Neural cell (in vitro differentiated cells): ENCODE data around the gene STON2. TPM values are rescaled to one million over a fixed set of nuclear protein-coding genes. Genes with fewer than 3 reads are reported as not detected.
A peak's percentile ranks its signal among the peaks of the same experiment; 100 is the strongest.

ENCODE experiments used
- H2AFZ ChIP-seq: fragments of 200-600, 300-800 bp; sonication (generic), shearing (Covaris generic); 2 replicates; pipeline ENCODE4 v1.6.0; 2014; ENCODE audit warnings: low read depth, mild to moderate bottlenecking, antibody characterized with exemption, low read length, moderate library complexity
- H3F3A ChIP-seq: fragments of 200-600 bp; shearing (Covaris generic); 2 replicates; pipeline ENCODE4 v1.6.1; 2016; ENCODE audit warnings: mild to moderate bottlenecking, moderate library complexity, mixed read lengths, antibody characterized with exemption, low read length; ENCODE audit not compliant: insufficient read depth, poor library complexity, severe bottlenecking
- H3K27ac ChIP-seq: fragments of 200-600, 300-800 bp; sonication (generic), shearing (Covaris generic); 2 replicates; pipeline ENCODE4 v1.5.1; 2014; ENCODE audit warnings: mild to moderate bottlenecking, low read length, moderate library complexity
- H3K27me3 ChIP-seq: fragments of 300-800, 200-600 bp; sonication (generic), shearing (Covaris generic); 2 replicates; pipeline ENCODE4 v1.6.0; 2014; ENCODE audit warnings: mild to moderate bottlenecking, low read depth, low read length, moderate library complexity; ENCODE audit not compliant: insufficient read depth
- H3K36me3 ChIP-seq: fragments of 300-800, 200-600 bp; sonication (generic), shearing (Covaris generic); 2 replicates; pipeline ENCODE4 v1.5.1; 2014; ENCODE audit warnings: mild to moderate bottlenecking, antibody characterized with exemption, low read length, moderate library complexity; ENCODE audit not compliant: insufficient read depth
- H3K4me2 ChIP-seq: fragments of 300-800, 200-600 bp; sonication (generic), shearing (Covaris generic); 2 replicates; pipeline ENCODE4 v1.6.0; 2014; ENCODE audit warnings: mild to moderate bottlenecking, low read length
- H3K4me3 ChIP-seq: fragments of 300-800, 200-600 bp; sonication (generic), shearing (Covaris generic); 2 replicates; pipeline ENCODE4 v1.5.1; 2014; ENCODE audit warnings: mild to moderate bottlenecking, low read length, moderate library complexity
- H3K79me2 ChIP-seq: fragments of 200-600 bp; shearing (Covaris generic); replicated peaks from 2 replicates; pipeline ENCODE4 v1.6.0; 2014; ENCODE audit warnings: mild to moderate bottlenecking, low read length, moderate library complexity; ENCODE audit not compliant: insufficient read depth
- H3K9ac ChIP-seq: fragments of 300-800, 200-600 bp; sonication (generic), shearing (Covaris generic); 2 replicates; pipeline ENCODE4 v1.6.1; 2016; ENCODE audit warnings: mild to moderate bottlenecking, low read length, mixed read lengths
- H3K9me2 ChIP-seq: fragments of 200-600 bp; shearing (Covaris generic); 2 replicates; pipeline ENCODE4 v1.6.1; 2016; ENCODE audit warnings: mild to moderate bottlenecking, low read length, mixed read lengths; ENCODE audit not compliant: insufficient read depth
- H3K9me3 ChIP-seq: fragments of 200-600, 300-800 bp; sonication (generic), shearing (Covaris generic); 2 replicates; pipeline ENCODE4 v1.6.1; 2016; ENCODE audit warnings: mild to moderate bottlenecking, mixed run types, low read length, moderate library complexity, mixed read lengths
- H4K20me1 ChIP-seq: fragments of 200-600 bp; shearing (Covaris generic); 2 replicates; pipeline ENCODE4 v1.6.1; 2016; ENCODE audit warnings: mild to moderate bottlenecking, mixed run types; ENCODE audit not compliant: insufficient read depth
- EP300 ChIP-seq: fragments of 450-650 bp; conservative IDR thresholded peaks from 2 replicates; pipeline ENCODE4 v1.6.1; 2014; ENCODE audit warnings: antibody characterized with exemption, mild to moderate bottlenecking, moderate library complexity; ENCODE audit not compliant: poor library complexity, severe bottlenecking
- EZH2 ChIP-seq: fragments of 200-600, 300-800 bp; shearing (Covaris generic), sonication (generic); IDR thresholded peaks from 2 replicates; pipeline ENCODE4 v1.6.1; 2014; ENCODE audit warnings: antibody characterized with exemption, low read length, borderline replicate concordance, mild to moderate bottlenecking; ENCODE audit not compliant: insufficient read depth, poor library complexity, severe bottlenecking
- MXI1 ChIP-seq: fragments of 450-650 bp; conservative IDR thresholded peaks from 2 replicates; pipeline ENCODE4 v1.6.1; 2014; ENCODE audit warnings: antibody characterized with exemption, mild to moderate bottlenecking; ENCODE audit not compliant: poor library complexity, severe bottlenecking
- POLR2AphosphoS5 ChIP-seq: IDR thresholded peaks from 2 replicates; pipeline ENCODE4 v1.6.1; 2012
- RAD21 ChIP-seq: fragments of 450-650 bp; conservative IDR thresholded peaks from 2 replicates; pipeline ENCODE4 v1.6.1; 2014; ENCODE audit warnings: antibody characterized with exemption, mild to moderate bottlenecking, moderate library complexity
- SMC3 ChIP-seq: fragments of 450-650 bp; conservative IDR thresholded peaks from 2 replicates; pipeline ENCODE4 v1.6.1; 2014; ENCODE audit warnings: antibody characterized with exemption, mild to moderate bottlenecking, moderate library complexity; ENCODE audit not compliant: poor library complexity
- TAF1 ChIP-seq: IDR thresholded peaks from 2 replicates; pipeline ENCODE4 v1.6.1; 2012; ENCODE audit warnings: low read depth
- polyA plus RNA-seq: library from polyadenylated mRNA; depleted of rRNA; stranded (reverse); fragments of >200 nt; gene quantifications from 2 replicates; pipeline ENCODE4 v1.2.3, GENCODE V29; 2014
- TF ChIP-seq, protein P1 (sequence below): fragments of 450-650 bp; IDR thresholded peaks from 2 replicates; pipeline ENCODE4 v1.5.1; 2014; ENCODE audit warnings: antibody characterized with exemption, mild to moderate bottlenecking, moderate library complexity; ENCODE audit not compliant: poor library complexity, severe bottlenecking
- TF ChIP-seq, protein P2 (sequence below): IDR thresholded peaks from 2 replicates; pipeline ENCODE4 v1.6.1; 2012; ENCODE audit warnings: borderline replicate concordance

STON2 gene
- polyA plus RNA-seq, 1 donor from 2014 or later, result 11.3 TPM

DNA sequence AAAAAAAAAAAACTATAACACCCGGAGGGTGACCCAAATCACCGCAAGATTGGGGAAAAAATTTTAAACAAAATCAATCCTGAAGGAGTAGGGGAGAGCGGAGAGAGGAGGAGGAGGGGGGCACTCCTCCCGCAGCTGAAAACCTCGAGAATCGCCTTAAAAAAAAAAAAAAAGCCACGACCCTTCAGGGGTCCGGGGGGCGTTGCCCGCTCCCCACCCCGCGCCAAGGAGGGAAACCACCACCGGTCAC lies 179.6 kb downstream of the STON2 start:
- peak overlapping the region; percentile 79 for H3K4me3 ChIP-seq
- H3K9me2 ChIP-seq, result no peaks in the 10 kb centered on the region
- H2AFZ ChIP-seq, result no peak overlapping the region
- H3K27me3 ChIP-seq, result no peaks in the 10 kb centered on the region
- no peaks in the 10 kb centered on the region for H3K9me3 ChIP-seq
- H4K20me1 ChIP-seq, result no peaks in the 10 kb centered on the region
- peaks cover 5% of the 10 kb centered on the region for H3K36me3 ChIP-seq
- peaks cover 11% of the 10 kb centered on the region for H3F3A ChIP-seq
- TF ChIP-seq SMC3 (no peak), RAD21 (no peak), POLR2AphosphoS5 (no peak), EZH2 (no peak), TAF1 (no peak), EP300 (no peak), MXI1 (no peak)
- TF ChIP-seq, protein P1, sequence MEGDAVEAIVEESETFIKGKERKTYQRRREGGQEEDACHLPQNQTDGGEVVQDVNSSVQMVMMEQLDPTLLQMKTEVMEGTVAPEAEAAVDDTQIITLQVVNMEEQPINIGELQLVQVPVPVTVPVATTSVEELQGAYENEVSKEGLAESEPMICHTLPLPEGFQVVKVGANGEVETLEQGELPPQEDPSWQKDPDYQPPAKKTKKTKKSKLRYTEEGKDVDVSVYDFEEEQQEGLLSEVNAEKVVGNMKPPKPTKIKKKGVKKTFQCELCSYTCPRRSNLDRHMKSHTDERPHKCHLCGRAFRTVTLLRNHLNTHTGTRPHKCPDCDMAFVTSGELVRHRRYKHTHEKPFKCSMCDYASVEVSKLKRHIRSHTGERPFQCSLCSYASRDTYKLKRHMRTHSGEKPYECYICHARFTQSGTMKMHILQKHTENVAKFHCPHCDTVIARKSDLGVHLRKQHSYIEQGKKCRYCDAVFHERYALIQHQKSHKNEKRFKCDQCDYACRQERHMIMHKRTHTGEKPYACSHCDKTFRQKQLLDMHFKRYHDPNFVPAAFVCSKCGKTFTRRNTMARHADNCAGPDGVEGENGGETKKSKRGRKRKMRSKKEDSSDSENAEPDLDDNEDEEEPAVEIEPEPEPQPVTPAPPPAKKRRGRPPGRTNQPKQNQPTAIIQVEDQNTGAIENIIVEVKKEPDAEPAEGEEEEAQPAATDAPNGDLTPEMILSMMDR, result no peak
- TF ChIP-seq, protein P2, sequence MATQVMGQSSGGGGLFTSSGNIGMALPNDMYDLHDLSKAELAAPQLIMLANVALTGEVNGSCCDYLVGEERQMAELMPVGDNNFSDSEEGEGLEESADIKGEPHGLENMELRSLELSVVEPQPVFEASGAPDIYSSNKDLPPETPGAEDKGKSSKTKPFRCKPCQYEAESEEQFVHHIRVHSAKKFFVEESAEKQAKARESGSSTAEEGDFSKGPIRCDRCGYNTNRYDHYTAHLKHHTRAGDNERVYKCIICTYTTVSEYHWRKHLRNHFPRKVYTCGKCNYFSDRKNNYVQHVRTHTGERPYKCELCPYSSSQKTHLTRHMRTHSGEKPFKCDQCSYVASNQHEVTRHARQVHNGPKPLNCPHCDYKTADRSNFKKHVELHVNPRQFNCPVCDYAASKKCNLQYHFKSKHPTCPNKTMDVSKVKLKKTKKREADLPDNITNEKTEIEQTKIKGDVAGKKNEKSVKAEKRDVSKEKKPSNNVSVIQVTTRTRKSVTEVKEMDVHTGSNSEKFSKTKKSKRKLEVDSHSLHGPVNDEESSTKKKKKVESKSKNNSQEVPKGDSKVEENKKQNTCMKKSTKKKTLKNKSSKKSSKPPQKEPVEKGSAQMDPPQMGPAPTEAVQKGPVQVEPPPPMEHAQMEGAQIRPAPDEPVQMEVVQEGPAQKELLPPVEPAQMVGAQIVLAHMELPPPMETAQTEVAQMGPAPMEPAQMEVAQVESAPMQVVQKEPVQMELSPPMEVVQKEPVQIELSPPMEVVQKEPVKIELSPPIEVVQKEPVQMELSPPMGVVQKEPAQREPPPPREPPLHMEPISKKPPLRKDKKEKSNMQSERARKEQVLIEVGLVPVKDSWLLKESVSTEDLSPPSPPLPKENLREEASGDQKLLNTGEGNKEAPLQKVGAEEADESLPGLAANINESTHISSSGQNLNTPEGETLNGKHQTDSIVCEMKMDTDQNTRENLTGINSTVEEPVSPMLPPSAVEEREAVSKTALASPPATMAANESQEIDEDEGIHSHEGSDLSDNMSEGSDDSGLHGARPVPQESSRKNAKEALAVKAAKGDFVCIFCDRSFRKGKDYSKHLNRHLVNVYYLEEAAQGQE, result no peak
- H3K9ac ChIP-seq, result peak overlapping the region; percentile 97
- H3K27ac ChIP-seq, result peak overlapping the region; percentile 99
- H3K79me2 ChIP-seq, result peaks cover 34% of the 10 kb centered on the region
- H3K4me2 ChIP-seq, result no peak overlapping the region

DNA sequence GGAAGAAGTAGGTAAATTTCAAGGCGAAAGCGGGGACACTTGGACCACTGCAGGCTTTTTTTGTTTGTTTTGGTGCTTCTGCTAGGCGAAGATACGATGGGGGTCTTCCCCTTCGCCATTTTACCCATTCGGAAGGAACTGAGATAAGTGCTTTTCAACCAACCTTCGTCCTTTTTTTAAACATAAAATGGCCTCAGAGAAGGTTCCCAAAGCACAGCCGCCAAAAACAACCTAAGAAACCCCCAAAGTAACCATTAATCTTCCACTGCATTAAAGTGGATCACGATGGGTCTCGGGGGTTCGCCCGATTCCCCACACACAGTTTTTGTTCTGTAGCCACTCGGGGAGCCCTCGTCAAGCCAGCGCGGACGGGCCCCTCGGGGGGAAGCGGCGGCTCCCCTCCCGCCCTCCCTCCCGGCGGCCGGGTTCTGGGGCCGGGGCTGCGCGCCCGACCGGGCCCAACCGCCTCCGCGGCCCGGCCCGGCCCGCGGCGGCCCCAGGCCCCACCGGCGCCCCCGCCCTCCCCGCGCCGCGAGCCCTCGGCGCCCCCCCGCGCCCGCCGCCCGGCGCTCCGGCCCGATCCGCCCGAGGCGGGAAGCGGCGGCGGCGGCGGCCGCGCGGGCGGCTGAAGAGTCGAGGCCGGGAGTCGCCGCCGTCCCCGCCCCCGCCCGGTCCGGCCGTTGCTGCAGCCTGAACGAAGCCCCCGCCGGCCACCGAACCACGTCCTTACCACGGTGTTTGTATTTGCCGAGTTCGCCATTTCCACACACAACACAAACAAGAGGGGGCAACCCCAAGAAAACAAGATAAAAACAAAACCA lies 180.2 kb downstream of the STON2 start:
- TF ChIP-seq SMC3 (no peak), EZH2 (no peak), EP300 (no peak), MXI1 (no peak), TAF1 (no peak), POLR2AphosphoS5 (no peak), RAD21 (no peak)
- TF ChIP-seq, protein P2, result no peak
- TF ChIP-seq, protein P1, result no peak
- Histone ChIP-seq H3F3A (peaks cover 11% of the 10 kb centered on the region), H3K79me2 (peaks cover 40% of the 10 kb centered on the region), H2AFZ (peak overlapping the region; percentile 52), H3K9ac (peak overlapping the region; percentile 98), H3K9me2 (no peaks in the 10 kb centered on the region), H3K27me3 (no peaks in the 10 kb centered on the region), H3K4me3 (peak overlapping the region; percentile 88), H3K36me3 (peaks cover 10% of the 10 kb centered on the region), H3K9me3 (no peaks in the 10 kb centered on the region), H4K20me1 (no peaks in the 10 kb centered on the region), H3K4me2 (peak overlapping the region; percentile 56), H3K27ac (peak overlapping the region; percentile 100)
